ENCODE measurements around the gene OSTM1. TPM values are rescaled to one million over a fixed set of nuclear protein-coding genes. Genes with fewer than 3 reads are reported as not detected.

OSTM1 gene
- total and polyA plus RNA-seq, 3 donors from 2014 or later, result 38.3 to 63.8 (median 47.6) TPM

GRCh38 chr6:108068182-108068581 lies 6.4 kb downstream of the OSTM1 start:
- H3K27me3 ChIP-seq, result no peaks in the 10 kb centered on the region
- TF ChIP-seq POLR2A (IDR thresholded peaks at IDR 0.05) (no peak), CTCF (IDR thresholded peaks at IDR 0.05) (no peak)
- DNase-seq, result no peak
- peaks cover 3% of the 10 kb centered on the region for H3K4me1 ChIP-seq
- 89 to 90% methylated on average over 3 of the region's 3 CpGs for WGBS, 2 donors
- intact Hi-C loops (cut with DNase I; ENCODE audit: low total_unique reads), result no loop called here
- H3K27ac ChIP-seq, result no peak overlapping the region
- H3K36me3 ChIP-seq (ENCODE audit: low read depth, missing control alignments), result no peaks in the 10 kb centered on the region
- H3K9me3 ChIP-seq, result no peaks in the 10 kb centered on the region
- no peak overlapping the region for H3K4me3 ChIP-seq

GRCh38 chr6:108052706-108053105 lies 21.8 kb downstream of the OSTM1 start:
- no peak for DNase-seq
- no peaks in the 10 kb centered on the region for H3K4me1 ChIP-seq
- intact Hi-C loops (cut with DNase I; ENCODE audit: low total_unique reads), result no loop called here
- no peak overlapping the region for H3K27ac ChIP-seq
- no peaks in the 10 kb centered on the region for H3K36me3 ChIP-seq (ENCODE audit: low read depth, missing control alignments)
- H3K4me3 ChIP-seq, result no peak overlapping the region
- 66 to 87% methylated on average over 2 of the region's 2 CpGs for WGBS, 2 donors
- H3K9me3 ChIP-seq, result no peaks in the 10 kb centered on the region
- TF ChIP-seq CTCF (IDR thresholded peaks at IDR 0.05), result no peak
- TF ChIP-seq POLR2A (IDR thresholded peaks at IDR 0.05), result no peak
- no peaks in the 10 kb centered on the region for H3K27me3 ChIP-seq

GRCh38 chr6:108051481-108051880 lies 23.1 kb downstream of the OSTM1 start:
- no peak overlapping the region for H3K4me3 ChIP-seq
- no peaks in the 10 kb centered on the region for H3K27me3 ChIP-seq
- no peaks in the 10 kb centered on the region for H3K4me1 ChIP-seq
- intact Hi-C loops (cut with DNase I; ENCODE audit: low total_unique reads), result no loop called here
- no peak overlapping the region for H3K27ac ChIP-seq
- TF ChIP-seq POLR2A (IDR thresholded peaks at IDR 0.05), result no peak
- no peak for TF ChIP-seq CTCF (IDR thresholded peaks at IDR 0.05)
- no peaks in the 10 kb centered on the region for H3K9me3 ChIP-seq
- no peak for DNase-seq
- no peaks in the 10 kb centered on the region for H3K36me3 ChIP-seq (ENCODE audit: low read depth, missing control alignments)

- no peaks in the 10 kb centered on the region for H3K9me3 ChIP-seq
- H3K4me3 ChIP-seq, result no peak overlapping the region
- no peak overlapping the region for H3K27ac ChIP-seq
- TF ChIP-seq POLR2A (IDR thresholded peaks at IDR 0.05) (no peak), CTCF (IDR thresholded peaks at IDR 0.05) (no peak)
- intact Hi-C loops (cut with DNase I; ENCODE audit: low total_unique reads), result no loop called here
- H3K27me3 ChIP-seq, result no peaks in the 10 kb centered on the region
- no peaks in the 10 kb centered on the region for H3K36me3 ChIP-seq (ENCODE audit: low read depth, missing control alignments)
- DNase-seq, result no peak
- 87 to 90% methylated on average over 8 of the region's 8 CpGs for WGBS, 2 donors
- no peaks in the 10 kb centered on the region for H3K4me1 ChIP-seq
Measured at GRCh38 chr6:108039681-108040080, 34.9 kb downstream of the OSTM1 start.

- no peak for DNase-seq
- TF ChIP-seq CTCF (IDR thresholded peaks at IDR 0.05) (no peak), POLR2A (IDR thresholded peaks at IDR 0.05) (no peak)
- no peaks in the 10 kb centered on the region for H3K9me3 ChIP-seq
- H3K27me3 ChIP-seq, result no peaks in the 10 kb centered on the region
- WGBS, 2 donors, result 83 to 89% methylated on average over 4 of the region's 4 CpGs
- intact Hi-C loops (cut with DNase I; ENCODE audit: low total_unique reads), result no loop called here
- no peak overlapping the region for H3K27ac ChIP-seq
- no peaks in the 10 kb centered on the region for H3K36me3 ChIP-seq (ENCODE audit: low read depth, missing control alignments)
- H3K4me1 ChIP-seq, result no peaks in the 10 kb centered on the region
- H3K4me3 ChIP-seq, result no peak overlapping the region
Measured at GRCh38 chr6:108036884-108037283, 37.7 kb downstream of the OSTM1 start.

Measured in testis (tissue), 3 donors.